OCI-M2 (cell line): ENCODE measurements around the gene PTPRK.

Source experiments
- DNase-seq: peaks from one replicate; lab custom pipeline; 2025; ENCODE audit not compliant: unreplicated experiment; lab: John Stamatoyannopoulos, UW

PTPRK gene

DNA sequence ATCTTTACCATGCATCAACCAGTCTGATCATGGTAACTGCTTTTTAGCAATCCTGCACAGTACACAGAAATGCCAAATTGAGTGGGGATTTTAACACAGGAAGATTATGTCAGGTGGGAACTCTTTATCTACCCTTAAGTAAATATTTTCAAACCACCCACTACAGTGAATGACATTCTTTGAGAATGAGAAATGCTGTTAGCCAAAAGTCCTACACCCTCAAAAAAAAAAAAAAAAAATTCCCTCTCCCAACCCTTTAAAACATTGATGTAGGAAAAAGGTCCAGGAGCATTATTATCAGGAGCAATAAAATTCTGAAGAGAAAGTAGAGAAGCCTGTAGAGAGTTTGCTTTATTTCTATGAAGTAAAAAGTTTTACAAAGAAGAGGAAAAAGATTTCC, 312.3 kb downstream of the PTPRK start:
- no peak for DNase-seq

DNA sequence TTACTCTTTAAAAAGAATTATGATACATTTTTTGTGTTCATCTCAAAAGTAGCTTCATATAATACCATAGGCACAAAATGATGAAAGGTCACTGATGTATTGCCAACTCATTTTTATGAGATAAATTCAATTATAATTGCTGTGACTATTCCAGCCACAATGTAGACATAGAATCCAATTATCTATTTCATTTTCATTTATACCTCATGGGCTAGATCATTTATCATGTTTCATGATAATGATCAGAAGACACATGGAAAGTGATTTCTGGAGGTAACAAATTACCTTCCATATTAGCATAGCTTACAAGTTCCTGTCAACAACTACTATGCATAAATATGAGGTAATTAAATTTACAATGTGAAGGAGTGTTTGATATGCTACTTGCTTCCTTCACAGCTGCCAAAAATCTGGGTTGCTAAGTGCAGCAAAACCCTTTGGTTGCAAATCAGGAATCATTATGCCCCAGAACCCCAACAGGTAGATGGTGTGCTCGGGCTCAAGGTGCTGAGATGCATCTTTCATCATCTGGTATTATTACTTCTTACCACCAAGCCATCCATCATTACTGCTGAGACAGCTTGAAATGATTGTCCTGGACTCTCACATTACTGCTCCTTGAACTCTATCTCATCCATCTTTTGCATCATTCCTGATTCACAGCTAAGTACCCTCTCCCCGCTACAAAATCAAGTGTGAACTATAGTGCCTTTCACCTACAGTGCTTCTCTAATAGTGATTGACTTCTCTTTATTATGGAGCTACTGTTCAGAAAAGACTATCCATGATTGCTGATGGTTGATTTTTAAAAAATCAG, 313.6 kb downstream of the PTPRK start:
- DNase-seq, result no peak

DNA sequence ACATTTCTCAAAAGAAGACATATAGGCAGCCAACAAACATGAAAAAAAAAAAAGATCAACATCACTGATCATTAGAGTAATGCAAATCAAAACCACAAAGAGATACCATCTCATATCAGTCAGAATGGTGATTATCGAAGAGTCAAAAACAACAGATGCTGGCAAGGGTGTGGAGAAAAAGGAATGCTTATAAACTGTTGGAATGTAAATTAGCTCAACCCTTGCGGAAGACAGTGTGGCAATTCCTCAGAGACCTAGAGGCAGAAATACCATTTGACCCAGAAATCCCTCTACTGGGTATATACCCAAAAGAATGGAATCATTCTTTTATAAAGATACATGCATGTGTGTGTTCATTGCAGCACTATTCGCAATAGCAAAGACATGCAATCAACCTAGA, 315.8 kb downstream of the PTPRK start:
- no peak for DNase-seq

DNA sequence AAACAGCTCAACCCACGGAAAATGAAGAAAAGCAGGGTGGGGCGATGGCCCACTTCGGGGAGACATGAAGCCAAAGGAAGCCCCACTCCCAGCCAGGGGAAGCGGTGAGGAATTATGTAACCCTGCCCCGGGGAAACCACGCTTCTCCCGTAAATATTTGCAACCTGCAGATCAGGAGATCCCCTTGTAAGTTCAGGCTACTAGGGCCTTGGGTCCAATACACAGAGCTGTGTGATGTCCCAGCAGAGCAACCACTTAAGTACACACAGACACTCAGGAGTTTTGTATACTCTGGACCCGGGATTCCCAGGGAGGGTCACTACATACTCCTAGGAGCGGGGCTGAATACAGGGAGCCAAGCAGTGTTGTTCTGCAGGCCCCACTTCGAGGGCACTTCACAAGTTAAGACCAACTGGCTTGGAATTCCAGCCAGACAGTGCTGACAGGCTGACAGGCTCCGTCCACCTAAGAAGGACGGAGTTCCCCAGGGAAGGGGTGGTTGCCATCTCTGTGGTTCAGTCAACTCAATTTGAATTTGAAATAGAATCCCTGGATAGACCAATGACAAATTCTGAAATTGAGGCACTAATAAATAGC, 318.1 kb downstream of the PTPRK start:
- DNase-seq, result no peak

DNA sequence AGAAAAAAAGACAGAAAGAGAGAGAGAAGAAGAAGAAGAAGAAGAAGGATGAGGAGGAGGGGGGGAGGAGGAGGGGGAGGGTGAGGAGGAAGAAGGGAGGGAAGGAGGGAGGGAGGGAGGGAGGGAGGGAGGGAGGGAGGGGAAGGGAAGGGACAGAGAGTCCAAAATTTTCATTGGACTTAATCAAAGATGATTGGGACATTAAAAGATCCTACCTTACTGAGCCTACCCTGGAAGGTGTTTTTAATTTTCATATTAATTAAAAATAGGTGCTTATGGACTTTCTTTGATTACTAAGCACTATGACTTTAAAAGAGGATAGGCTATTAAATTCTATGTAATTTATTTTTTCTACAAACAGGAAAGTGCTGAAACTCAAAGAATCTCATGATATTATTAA, 319.6 kb downstream of the PTPRK start:
- DNase-seq, result no peak

DNA sequence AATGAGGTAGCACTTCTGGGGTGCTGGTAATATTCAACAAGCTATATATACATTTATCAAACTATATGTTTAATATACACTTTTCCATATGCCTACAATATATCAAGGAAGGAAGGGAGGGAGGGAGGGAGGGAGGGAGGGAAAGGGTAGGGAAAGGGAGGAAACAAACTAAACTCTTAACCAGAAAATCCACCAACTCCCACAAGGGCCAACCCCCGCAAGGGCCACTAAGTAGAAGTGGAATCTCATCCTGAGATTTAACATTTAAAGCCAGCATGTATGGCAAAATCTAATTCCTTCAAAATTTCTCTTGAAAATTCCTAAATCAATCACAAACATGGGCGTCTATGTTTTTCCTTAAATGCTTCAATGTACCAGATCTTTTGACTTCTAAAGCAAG, 320.9 kb downstream of the PTPRK start:
- DNase-seq, result no peak

DNA sequence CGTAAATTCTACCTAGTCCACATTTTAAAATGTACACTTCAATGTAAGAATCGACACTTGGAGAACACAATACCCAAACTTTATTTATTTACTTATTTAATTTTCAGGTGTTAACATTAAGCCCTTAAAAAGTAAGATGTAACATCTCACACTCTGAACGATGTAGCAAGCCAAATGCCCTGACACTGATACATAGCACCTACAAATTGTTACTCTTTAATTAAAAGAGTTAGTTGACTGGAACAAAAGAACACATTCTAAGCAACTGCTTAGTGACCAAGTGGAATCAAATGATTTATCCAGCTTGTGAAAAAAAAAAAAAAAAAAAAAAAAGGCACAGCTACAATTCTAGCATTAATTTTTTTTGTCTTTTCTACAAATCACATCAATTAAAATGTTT, 327.4 kb downstream of the PTPRK start:
- DNase-seq, result no peak

DNA sequence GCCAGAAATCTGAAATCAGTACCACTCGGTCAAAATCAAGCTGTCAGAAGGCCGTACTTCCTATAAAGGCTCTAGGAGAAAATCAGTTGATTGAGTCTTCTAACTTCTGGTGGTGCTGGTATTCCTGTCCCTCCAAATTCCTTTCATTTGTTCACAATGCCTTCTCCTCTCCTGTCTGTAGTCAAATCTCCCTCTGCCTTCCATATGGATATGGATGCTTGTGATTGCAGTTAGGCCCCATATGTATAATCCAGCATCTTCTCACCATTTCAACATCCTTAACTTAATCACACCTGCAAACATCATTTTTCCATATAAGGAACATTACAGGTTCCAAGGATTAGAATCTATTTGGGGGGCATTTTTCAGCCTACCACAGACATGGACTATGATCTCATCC, 331.7 kb downstream of the PTPRK start:
- no peak for DNase-seq

DNA sequence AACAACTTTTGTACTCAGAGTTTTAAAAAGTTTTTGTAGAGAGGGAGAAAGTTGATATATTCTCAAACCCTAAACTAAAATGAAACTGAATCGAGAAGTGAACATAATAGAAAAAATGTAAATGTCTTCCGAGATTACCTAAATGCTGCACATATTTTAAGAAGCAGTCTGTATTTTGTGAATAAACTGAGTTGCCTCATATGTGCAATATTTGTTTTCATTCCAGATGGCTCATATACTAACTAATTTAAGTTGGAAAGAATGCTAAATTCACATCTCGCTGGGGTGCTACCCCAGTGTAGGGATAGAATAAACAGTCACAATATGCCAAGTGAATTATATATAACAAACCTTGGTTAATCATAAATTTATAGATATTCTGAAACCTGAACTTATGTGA, 333.7 kb downstream of the PTPRK start:
- DNase-seq, result no peak

DNA sequence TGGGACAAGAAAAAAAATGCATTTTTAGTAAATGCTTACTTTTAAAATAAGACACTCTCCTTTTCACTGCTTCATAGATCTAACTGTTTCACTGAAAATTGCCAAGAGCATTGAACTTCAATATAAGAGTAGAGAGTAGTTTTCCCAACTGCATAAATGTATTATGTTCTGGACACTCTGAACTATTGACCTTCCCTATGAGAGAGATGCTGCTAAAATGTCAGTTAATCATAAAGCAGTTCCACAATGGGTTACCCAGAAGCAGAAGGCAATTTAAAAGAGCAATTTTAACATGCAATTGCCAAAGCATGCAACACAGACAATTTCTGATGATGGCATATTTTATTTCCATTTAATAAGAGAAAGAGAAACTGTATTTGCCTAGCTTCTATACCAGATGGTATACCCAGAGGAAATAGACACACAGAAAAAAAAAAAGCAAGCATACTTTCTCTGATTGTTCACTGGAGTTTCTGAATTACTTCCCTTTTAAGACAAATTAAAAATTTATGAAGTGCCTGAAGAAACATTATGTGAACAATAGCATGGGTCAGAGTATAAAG, 340.4 kb downstream of the PTPRK start:
- no peak for DNase-seq

DNA sequence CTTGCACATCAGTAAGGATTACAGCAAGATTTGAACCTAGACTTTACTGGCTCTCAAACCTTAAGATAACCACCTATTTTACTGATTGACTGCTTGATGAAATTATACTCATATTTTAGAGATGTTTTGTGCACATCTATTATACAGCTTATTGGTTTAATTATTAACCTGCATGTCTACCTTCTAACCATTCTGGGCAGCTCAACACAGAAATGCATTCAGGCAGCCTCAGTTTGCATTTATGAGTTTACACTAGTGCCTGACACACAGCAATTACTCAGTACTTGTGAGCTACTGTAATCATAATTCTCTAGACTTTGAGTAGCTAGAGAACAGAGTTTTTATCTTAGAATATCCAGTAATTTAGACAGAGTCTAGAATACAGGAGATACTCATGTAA, 345.7 kb downstream of the PTPRK start:
- DNase-seq, result no peak

DNA sequence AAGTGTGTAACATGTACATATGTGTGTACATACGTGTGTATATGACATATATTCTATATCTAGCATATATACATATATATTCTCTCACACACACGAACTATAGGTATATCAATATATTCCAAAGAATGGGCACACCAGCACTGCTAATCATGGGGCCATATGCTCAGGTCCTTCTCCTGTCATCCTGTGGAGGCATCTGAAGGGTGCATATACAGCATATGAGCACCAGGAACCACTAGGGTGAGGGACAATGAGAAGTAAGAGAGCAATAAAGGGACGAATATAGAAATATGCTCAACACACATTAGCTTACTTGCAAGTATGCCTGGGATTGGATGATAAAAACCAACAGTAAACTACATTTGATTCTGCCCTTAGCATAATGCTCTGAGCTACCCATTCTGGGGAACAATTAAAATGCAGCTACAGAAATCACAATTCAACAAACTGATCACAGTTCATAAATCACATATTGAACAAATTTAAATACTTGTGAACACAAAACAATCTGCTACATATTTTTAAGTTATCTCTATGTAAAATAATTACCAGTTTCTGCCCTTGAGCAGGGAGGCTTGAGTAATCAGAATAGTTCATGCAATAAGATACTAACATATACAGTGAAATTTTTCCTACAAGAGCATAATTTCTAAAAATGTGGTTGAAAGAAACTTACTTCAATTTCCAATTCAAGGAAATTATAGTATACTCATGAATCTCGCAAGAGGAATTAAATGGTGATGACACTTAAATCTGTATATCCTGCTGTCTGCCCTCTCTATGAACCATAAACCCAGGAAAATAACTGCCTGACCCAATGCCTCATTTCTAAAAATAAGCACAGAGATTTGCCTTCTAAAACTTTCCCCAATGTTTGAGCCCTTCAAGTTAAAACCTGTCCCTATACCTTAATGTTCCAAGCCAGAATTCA, 347.4 kb downstream of the PTPRK start:
- DNase-seq, result no peak

DNA sequence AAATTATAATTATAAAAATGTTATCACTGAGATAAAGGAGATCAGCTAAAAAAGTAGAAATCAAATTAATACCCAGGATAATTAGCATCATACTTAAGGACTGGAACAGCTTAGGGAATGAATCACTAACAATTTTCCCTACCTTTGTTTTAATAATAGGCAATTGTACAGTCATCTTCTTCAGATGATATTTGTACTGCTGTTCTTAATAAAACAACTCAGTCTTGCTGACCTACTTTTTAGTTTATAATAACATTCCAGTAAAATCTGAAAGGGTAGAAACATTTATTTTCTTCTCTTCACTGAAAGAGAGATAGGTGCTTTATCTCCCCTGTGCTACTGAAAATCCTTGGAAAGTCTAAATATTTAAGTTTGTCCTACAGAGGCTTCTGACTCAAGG, 348.3 kb downstream of the PTPRK start:
- DNase-seq, result no peak

DNA sequence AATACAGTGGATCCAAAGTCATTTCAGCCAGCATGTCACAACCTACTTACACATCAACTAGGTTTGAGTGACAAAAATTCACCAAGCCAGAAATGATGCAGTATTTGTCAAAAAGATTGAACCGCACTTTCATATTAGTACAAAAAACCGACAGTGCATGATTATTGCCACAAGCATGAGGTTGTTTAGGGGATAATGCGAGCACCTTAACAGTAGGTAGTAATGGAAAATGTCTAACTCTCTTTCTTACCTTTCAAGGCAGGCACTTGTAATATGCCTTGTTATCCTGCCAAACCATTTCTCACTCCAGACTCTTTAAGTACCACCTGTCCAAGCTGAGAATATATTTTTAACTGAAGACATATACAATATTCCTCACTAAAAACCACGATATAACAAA, 349.2 kb downstream of the PTPRK start:
- DNase-seq, result no peak

DNA sequence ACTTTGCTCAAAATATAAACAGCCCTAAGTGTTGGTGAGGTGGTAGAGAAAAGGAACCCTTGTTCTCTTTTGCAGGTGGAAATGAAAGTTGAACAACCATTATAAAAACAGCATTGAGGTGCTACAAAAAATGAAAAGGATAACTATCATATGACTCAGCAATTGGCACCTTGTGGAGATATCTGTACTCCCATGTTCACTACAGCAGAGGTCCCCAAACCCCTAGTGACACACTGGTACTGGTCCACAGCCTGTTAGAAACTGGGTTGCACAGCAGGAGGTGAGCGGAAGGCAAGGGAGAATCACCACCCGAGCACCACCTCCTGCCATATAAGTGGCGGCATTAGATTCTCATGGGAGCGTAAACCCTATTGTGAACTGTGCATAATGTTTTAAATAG, 352.2 kb downstream of the PTPRK start:
- DNase-seq, result no peak

DNA sequence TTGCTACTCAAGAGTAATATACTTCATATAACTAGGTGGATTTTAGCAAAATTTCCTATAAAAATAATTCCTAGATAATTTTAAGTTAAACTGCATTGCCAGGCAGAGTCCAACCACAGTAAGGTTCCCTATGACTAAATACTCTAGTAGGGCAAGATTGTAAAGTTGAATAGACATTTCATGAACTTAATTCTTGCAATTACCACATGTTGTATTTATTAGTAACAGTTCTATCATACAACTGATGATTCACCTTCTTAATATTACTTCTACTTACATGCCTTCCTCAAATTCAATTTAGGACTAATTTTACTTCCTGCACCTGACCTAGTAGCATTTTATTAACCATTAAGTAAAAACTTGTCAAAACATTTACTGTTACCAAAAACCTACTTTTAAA, 352.8 kb downstream of the PTPRK start:
- DNase-seq, result no peak

DNA sequence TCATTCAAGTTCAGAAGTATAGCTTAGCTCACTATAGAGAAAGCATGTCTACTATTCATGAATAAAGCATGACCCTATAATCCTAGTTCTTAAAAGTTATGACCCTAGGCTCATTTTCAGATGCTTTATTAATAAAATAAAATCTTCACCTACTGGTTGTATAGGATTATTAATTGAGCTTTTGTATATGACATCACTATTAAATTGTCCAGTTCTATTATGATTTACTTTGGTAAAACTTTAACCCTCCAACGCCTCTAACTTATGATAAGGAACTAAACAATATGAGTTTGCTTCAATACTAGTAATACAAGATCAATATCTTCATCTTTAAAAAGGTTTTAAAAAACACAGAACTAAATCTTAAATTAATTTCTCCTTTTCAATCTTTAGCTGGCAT, 356.1 kb downstream of the PTPRK start:
- no peak for DNase-seq

DNA sequence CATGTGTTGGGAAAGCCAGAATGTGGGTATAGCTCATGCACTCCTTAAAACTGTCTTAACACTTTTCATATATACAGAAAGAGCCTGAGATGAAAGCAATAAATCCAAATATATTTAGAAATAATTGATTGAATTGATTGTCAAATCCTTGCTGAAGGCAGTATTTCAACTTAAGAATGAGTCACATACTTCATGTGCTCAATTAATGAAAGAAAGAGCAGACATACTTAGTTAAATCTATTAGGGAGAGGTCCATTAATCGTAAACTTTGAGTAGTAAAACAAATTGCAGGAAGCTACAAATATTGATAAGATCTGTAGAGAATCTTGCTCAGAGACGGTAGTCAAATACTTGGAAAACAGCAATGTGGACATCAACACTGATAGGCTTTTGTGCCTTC, 358.0 kb downstream of the PTPRK start:
- no peak for DNase-seq

DNA sequence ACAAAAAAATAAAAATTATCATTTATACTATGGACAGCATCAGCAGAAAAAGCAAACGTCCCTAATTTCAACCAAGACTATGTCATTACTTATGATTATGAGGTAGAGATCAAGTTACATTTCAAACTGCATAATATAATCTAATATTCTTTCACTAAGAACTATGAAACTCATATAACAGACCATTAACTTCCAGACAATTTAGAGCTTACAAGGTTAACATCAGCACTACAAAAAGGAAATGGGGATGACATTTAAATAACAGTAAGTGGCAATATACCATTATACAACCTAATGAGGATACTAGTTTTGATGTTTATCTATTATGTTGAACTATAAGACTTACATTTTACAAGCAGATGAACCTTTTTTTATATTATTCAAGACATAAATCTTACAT, 358.6 kb downstream of the PTPRK start:
- no peak for DNase-seq

DNA sequence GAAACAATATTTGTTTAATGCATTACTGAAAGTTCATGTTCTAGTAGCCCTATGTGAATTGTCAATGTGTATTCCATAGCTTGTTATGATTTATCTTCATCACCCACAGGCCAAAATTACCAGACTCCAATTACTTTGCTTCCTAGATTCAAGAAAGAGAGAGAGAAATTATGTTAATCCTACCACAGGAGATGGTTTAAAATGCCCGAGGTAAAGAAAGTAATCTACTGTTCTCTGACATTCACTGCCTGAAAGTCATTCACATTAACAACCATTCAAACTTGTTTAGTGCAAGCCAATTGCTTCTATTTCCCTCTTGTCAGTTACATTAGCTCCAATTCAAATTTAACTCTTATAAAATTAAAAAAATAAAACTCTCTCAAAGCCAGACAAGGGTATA, 359.1 kb downstream of the PTPRK start:
- no peak for DNase-seq

DNA sequence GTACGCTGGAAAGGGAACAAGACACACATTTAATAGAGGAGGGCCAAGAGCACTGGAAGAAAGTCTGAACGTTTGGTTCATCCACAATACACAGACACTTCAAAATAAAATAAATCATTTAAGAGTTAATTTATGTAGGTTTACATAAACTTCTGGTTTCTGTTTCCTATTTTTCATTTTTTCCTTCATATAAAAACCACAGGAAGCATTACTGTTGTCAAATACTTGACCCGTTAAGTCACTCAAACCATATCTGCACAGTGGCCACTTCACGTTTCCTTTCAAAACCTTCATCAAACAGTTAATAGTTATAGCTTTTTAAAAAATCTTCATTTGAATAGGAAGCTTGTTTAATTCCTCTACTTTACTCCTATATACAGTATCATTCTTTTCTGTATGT, 361.9 kb downstream of the PTPRK start:
- no peak for DNase-seq
